Stimulated activated CD8-positive, alpha-beta memory T cell treated with anti-CD3 and anti-CD28 coated beads, Interleukin-7, amount 100 ng/mL, for 24 hours (primary cell): ENCODE results near the gene KCNQ1OT1.

ENCODE experiments used
- DNase-seq: peaks from one replicate; pipeline ENCODE4 v3.0.0-alpha.2; 2020; ENCODE audit warnings: low read depth

KCNQ1OT1 gene

GRCh38 chr11:2701898-2702434 lies 2.2 kb upstream of the KCNQ1OT1 start:
- DNase-seq = no peak

DNA sequence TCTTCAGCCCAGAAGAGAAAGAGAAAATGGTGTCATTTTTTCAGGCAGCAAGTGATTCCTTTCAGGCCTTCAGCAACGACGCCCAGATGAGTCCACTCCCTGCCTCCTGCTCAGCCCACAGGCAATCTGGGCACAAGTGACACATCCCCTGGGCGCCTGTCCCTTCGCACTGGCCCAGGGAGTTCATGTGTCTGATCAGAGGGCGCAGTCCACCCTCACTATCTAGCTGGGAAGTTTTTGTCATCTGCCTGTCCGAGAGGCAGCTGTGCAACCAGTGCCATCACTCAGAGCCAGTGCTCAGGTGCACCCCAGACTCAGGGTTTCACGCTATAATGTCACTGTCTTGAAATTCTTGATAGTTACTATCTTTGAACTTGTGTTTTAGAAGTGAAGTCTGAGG lies 1.4 kb upstream of the KCNQ1OT1 start:
- no peak for DNase-seq

- peak; percentile 5 for DNase-seq
Measured at GRCh38 chr11:2700415-2701211, 819 bp upstream of the KCNQ1OT1 start.

DNA sequence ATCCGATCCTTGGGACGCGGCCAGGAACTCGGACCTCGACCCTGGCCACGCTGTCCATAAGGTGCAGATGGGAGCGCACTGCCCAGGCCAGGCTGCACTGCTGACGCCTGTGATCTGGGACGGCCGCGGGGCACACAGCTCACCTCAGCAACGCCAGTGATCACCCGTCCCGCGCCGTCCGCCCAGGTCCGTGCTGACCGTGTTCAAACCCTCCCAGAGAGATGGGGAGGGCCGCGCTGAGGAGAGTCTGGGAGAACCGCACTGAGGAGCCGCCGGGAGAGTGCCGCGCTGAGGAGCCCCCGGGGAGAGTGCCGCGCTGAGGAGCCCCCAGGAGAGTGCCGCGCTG lies 636 bp downstream of the KCNQ1OT1 start:
- DNase-seq = no peak

DNA sequence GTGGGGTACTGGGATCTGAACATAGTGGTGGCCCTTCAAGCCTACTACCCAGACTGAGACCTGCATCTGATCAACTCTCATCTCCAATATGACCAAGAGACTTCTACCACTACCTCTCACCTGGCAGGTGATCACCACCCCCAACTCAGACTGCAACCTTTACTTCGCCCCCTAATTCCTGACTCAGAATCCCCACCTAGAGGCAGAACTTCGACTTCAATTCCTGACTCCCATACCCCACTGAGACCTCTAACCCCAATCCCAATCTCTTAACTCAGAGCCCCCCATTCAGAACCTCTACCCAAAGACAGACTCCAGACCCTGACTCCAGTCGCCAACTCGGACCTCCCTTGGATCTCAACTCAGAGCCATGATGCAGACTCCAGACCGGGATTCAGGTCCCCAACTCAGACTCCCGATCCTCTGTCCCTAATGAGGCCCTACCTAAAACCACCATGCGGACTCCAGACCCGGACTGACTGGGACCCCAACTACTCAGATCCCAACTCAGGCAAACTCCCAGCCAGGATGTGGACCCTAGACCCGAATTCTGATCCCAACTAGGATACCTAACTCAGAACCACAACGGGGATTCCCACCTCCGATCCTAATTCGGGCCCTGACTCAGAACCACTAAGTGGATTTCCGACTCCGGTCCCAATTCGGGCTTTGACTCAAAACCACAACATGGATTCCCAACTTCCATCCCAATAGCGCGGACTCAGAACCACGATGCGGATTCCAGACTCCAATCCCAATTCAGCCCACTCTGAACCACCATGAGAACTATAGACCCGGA lies 1.2 kb downstream of the KCNQ1OT1 start:
- DNase-seq = no peak

GRCh38 chr11:2697866-2698265 lies 1.9 kb downstream of the KCNQ1OT1 start:
- no peak for DNase-seq

- DNase-seq = no peak
Measured at GRCh38 chr11:2696455-2696854, 3.3 kb downstream of the KCNQ1OT1 start.

DNA sequence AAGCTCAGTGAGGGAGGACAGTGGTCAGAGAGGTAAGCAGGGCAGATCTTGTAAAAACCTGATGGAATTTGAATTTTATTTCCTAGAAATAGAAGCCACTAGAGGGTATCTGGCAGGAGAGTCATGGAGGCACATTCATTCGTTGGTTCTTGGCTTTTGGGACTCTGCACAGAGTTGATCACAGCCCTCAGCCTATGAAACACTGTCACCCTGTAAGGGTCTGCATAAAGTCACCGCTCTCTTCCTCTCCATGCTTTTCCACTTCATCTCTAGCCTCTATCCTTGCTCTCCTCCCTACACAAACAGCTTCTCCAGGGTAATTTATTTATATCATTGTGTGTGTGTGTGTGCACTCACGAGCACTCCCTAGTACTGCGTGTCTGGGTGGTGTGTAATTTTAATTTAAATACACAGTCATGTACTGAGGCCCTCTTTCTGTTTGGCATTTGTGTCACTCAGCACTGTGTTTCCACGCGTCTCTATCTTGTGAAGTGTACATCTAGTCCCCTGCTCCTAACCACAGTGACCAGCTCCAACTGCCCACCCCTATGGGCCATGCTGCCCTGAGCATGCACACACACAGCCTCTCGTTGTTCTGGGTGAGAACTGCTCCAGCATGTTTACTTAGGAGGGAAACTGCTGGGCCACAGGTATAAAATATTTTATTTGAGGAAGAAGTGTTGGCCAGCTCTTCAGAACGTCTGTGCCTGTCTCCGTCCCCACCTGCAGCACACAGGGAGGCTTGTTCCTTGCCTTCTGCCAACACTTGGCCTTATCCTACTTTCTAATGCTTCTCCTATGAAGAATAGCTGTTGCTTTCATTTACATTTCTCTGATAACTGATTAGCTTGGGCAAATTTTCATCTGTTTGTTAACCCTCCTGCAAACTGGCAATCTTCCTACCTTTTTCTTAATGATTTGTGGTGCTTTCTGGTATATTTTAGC lies 4.5 kb downstream of the KCNQ1OT1 start:
- DNase-seq = no peak

- no peak for DNase-seq
Measured at GRCh38 chr11:2694495-2694894, 5.3 kb downstream of the KCNQ1OT1 start.

GRCh38 chr11:2693271-2694261 lies 6.2 kb downstream of the KCNQ1OT1 start:
- no peak for DNase-seq

DNA sequence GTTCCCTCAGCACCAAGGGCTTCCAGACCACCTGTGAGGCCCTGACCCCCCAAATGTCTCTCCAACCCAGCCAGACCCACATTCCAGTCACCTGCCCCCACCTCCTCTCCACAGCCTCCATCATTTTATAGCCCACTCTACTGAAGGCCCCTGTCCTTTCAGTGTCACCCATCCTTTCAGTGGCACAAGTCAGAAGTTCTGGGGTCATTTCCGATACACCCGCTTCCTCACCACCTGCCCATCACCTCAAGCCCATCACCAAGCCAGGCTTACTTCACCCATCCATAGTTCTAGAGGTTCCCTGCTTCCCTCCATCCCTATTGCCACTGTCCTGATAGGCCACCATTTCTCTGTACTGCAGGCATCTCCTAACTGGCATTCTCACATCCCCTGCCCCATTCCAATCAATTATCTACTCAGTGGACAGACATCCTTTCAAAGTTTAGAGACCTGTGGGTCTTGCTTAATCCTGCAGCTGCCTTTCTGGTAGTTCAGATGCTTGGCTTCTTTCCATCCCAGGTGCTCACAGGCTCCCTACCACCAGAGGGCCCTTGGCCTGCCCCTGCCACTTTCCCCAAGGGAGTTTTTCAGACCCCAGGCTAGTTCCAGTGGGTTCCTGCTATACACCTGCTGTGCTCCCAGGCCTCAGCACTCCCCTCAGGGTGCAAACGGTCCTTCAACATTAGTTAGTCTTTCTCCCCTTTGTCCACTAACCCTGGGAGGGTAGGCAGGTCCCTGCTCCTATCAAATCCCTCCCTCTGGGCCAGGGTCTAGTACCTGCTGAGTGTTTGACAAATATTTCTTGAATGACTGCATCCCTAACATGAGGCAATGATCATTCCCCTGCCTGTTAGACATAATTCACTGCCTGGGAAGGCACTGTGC lies 7.6 kb downstream of the KCNQ1OT1 start:
- DNase-seq = no peak

- DNase-seq = no peak
Measured at GRCh38 chr11:2691355-2691761, 8.4 kb downstream of the KCNQ1OT1 start.

GRCh38 chr11:2690596-2691354 lies 9.0 kb downstream of the KCNQ1OT1 start:
- no peak for DNase-seq

GRCh38 chr11:2689651-2690575 lies 9.9 kb downstream of the KCNQ1OT1 start:
- DNase-seq = no peak

GRCh38 chr11:2688381-2689231 lies 11.2 kb downstream of the KCNQ1OT1 start:
- no peak for DNase-seq

DNA sequence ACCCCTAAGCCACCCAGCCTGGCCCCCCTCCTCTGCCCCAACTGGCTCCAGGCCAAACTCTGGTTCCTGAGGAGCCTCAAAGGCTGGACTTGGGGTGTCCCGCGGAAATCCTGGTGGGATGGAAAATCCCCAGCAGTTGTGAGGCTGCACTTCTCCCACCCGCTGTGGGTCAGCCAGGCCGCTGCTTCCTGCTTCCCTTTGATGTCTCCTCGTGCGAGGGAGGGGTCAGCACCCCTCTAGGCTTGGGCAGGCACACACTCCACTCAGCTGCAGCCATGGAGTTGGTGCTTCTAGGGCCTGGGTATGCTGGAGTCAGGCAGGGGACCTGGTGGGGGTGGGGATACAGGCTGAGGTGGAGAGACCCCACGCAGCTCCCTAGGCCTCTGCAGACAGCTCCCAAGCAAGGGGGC lies 12.0 kb downstream of the KCNQ1OT1 start:
- DNase-seq = no peak

DNA sequence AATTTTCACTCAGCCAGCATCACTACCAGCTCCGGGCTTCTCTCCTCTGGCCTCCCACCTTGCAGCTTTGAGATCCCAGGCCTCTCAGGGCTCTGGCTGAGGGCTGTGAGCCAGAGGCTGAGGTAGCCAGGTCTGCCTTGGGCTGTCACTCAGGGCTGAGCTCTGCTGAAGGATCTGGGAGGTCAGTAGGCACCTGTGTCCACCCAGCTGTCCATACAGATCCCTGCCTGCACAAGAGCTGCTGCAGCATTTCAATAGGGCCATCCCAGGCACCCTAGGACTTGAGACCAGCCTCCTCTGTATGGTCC lies 12.6 kb downstream of the KCNQ1OT1 start:
- no peak for DNase-seq
